ENCODE measurements around the gene ZNF281. TPM values are rescaled to one million over a fixed set of nuclear protein-coding genes. Genes with fewer than 3 reads are reported as not detected.
A peak's percentile ranks its signal among the peaks of the same experiment; 100 is the strongest.
"Not testable (repeated sequence)": the region's sequence is repeated elsewhere in the genome, so short reads cannot be mapped to it uniquely, and the experiment has no call there.

ZNF281 gene
- total RNA-seq, 1 donor from 2014 or later, result 35.1 TPM

DNA sequence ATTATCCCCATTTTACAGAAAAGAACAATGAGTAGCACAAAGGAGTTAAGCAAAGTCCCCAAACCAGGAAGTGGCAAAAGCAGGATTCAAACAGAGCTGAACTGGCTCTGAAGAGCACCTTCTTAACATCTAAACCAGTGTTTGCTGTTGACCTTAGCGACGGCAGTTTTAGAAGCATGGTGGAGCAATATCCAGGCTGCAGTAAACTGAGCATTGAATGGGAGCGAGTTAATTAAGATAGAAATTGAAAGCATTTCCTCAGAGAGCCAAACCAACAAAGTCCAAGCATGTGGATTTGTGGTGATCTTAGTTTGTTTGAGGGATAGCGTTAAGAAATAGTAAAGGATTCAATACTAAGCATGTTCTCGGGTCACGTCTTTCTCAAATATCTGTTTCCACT is 13.4 kb upstream of the ZNF281 start:
- Mint-ChIP-seq H3K27me3 (ENCODE audit: unreplicated experiment) (no peaks in the 10 kb centered on the region), H3K4me3 (ENCODE audit: unreplicated experiment) (no peak overlapping the region), H3K36me3 (ENCODE audit: low read depth, unreplicated experiment) (no peaks in the 10 kb centered on the region), H3K27ac (ENCODE audit: unreplicated experiment) (no peak overlapping the region), H3K9me3 (ENCODE audit: unreplicated experiment) (no peaks in the 10 kb centered on the region), H3K4me1 (ENCODE audit: unreplicated experiment) (peaks cover 3% of the 10 kb centered on the region)
- no peak for DNase-seq (ENCODE audit: low spot score)
- TF ChIP-seq CTCF (IDR thresholded peaks at IDR 0.05; ENCODE audit: unreplicated experiment), result no peak

DNA sequence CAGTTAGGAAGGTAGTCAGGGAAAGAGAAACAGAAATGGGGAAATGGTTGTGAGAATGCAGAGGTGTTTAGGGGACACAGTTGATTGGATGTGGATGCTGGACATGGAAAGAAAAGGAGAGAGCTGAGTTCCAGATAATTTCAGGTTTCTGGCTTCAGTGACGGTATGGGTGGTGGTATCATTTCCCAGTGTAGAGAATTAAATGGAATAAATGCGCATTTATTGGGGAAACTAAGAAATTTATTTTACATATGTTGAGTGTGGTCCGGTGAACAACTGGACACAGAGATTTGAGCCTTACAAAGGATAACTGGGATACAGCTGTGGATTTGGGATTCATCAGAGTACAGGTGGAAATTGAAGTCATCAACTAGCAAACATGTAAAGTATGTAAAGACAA is 12.4 kb upstream of the ZNF281 start:
- Mint-ChIP-seq H3K9me3 (ENCODE audit: unreplicated experiment) (no peaks in the 10 kb centered on the region), H3K36me3 (ENCODE audit: low read depth, unreplicated experiment) (no peaks in the 10 kb centered on the region), H3K27ac (ENCODE audit: unreplicated experiment) (no peak overlapping the region)

DNA sequence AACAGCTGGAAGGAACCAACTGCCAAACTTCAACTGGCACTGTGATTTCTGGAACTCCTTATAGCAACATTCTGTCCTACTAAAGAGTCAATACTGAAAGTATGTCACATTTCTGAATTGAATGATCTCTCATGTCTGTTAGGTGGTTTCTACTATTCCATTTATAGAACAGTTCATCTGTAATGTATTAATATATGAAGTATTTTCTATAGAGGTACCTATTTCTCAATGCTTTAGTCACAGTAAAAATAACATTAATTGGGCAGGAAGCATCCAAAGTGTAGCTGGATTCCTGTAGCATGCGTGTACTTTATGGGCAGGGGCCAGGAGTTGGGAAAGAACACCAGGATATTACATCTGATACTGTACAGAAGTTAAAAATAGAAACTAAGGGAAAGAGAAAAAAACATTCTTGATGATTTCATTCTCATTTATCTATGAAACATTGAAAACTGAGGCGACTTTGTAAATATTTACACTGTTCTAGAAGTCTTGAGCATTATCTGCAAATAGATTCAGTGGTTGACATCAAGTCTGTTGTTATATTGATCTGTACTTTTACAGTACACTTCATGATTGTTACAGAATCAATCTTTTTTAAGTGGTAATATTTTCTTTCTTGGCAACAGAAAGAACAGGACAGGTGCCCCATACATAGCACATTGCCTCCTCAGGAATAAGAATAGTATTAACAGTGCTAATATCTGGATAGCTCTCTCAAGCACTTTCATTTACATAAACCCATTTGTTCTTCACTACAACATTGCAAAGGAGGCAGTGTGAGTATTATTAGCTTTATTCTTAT is 6.2 kb upstream of the ZNF281 start:
- Mint-ChIP-seq H3K27ac (ENCODE audit: unreplicated experiment) (peak overlapping the region; percentile 62), H3K27me3 (ENCODE audit: unreplicated experiment) (no peaks in the 10 kb centered on the region)

More for the DNA sequence above, 12.4 kb upstream of the ZNF281 start:
- no peak for TF ChIP-seq CTCF (IDR thresholded peaks at IDR 0.05; ENCODE audit: unreplicated experiment)
- no peak for DNase-seq (ENCODE audit: low spot score)
- Mint-ChIP-seq H3K27me3 (ENCODE audit: unreplicated experiment) (no peaks in the 10 kb centered on the region), H3K4me1 (ENCODE audit: unreplicated experiment) (peaks cover 3% of the 10 kb centered on the region), H3K4me3 (ENCODE audit: unreplicated experiment) (no peak overlapping the region)

DNA sequence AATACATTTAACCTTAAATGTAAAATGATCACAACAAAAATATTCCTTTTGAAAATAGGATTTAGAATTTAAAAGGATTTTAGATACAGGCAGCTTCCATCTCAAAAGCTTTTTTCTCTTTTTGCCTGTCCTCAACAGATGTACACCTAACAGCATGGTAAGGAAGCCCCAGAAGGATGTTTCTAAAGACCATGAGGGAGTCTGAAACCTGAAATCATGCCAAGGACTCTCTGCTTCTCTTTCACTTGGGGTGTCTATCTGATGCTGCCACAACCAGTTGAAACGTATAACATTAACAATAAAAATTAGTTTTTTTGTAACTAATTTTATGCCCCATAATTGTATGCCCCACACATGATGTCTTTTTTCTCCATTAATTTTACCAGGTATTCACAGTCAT is 5.4 kb upstream of the ZNF281 start:
- Mint-ChIP-seq H3K4me1 (ENCODE audit: unreplicated experiment) (peaks cover 15% of the 10 kb centered on the region), H3K36me3 (ENCODE audit: low read depth, unreplicated experiment) (no peaks in the 10 kb centered on the region), H3K27ac (ENCODE audit: unreplicated experiment) (no peak overlapping the region), H3K9me3 (ENCODE audit: unreplicated experiment) (no peaks in the 10 kb centered on the region), H3K4me3 (ENCODE audit: unreplicated experiment) (no peak overlapping the region), H3K27me3 (ENCODE audit: unreplicated experiment) (peaks cover under 1% of the 10 kb centered on the region)
- no peak for DNase-seq (ENCODE audit: low spot score)
- TF ChIP-seq CTCF (IDR thresholded peaks at IDR 0.05; ENCODE audit: unreplicated experiment), result no peak

More for the DNA sequence above, 6.2 kb upstream of the ZNF281 start:
- Mint-ChIP-seq H3K4me3 (ENCODE audit: unreplicated experiment) (no peak overlapping the region), H3K4me1 (ENCODE audit: unreplicated experiment) (peaks cover 8% of the 10 kb centered on the region), H3K36me3 (ENCODE audit: low read depth, unreplicated experiment) (no peaks in the 10 kb centered on the region), H3K9me3 (ENCODE audit: unreplicated experiment) (no peaks in the 10 kb centered on the region)
- no peak for DNase-seq (ENCODE audit: low spot score)
- TF ChIP-seq CTCF (IDR thresholded peaks at IDR 0.05; ENCODE audit: unreplicated experiment), result no peak

DNA sequence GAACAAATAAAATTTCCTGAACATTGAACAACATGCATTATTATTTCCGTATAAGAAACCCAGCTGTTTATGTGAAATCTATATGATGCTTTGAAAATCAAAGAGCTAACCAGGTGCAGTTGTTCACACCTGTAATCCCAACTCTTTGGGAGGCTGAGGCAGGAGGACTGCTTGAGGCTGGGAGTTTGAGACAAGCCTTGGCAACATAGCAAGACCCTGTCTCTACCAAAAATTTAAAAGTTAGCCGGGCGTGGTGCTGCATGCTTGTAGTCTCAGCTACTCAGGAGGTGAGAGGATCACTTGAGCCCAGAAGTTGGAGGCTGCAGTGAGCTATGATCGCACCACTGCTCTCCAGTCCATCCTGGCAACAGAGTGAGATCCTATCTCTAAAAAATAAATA is 4.8 kb upstream of the ZNF281 start:
- Mint-ChIP-seq H3K27ac (ENCODE audit: unreplicated experiment) (no peak overlapping the region), H3K4me1 (ENCODE audit: unreplicated experiment) (peaks cover 19% of the 10 kb centered on the region), H3K9me3 (ENCODE audit: unreplicated experiment) (no peaks in the 10 kb centered on the region), H3K27me3 (ENCODE audit: unreplicated experiment) (peaks cover 3% of the 10 kb centered on the region), H3K36me3 (ENCODE audit: low read depth, unreplicated experiment) (no peaks in the 10 kb centered on the region), H3K4me3 (ENCODE audit: unreplicated experiment) (no peak overlapping the region)
- no peak for TF ChIP-seq CTCF (IDR thresholded peaks at IDR 0.05; ENCODE audit: unreplicated experiment)
- DNase-seq (ENCODE audit: low spot score), result no peak

DNA sequence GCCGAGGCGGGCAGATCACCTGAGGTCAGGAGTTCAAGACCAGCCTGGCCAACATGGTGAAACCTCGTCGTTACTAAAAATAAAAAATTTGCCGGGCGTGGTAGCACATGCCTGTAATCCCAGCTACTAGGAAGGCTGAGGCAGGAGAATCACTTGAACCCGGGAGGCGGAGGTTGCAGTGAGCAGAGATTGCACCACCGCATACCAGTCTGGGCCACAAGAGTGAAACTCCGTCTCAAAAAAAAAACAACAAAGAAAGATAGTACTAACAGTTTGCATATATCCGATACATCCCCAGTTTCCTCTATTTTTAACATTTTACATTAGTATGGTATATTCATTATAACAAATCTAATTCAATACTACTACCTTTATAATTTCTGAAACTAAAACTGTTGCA is 3.9 kb upstream of the ZNF281 start:
- not testable (repeated sequence) for H3K9me3 Mint-ChIP-seq (ENCODE audit: unreplicated experiment)

More for the DNA sequence above, 3.9 kb upstream of the ZNF281 start:
- DNase-seq (ENCODE audit: low spot score); H3K36me3 Mint-ChIP-seq (ENCODE audit: low read depth, unreplicated experiment); H3K27me3 Mint-ChIP-seq (ENCODE audit: unreplicated experiment); H3K4me3 Mint-ChIP-seq (ENCODE audit: unreplicated experiment); H3K27ac Mint-ChIP-seq (ENCODE audit: unreplicated experiment): not testable (repeated sequence)
- peaks cover 23% of the 10 kb centered on the region for H3K4me1 Mint-ChIP-seq (ENCODE audit: unreplicated experiment)

Measured in endothelial cell (in vitro differentiated cells).